Activated naive CD8-positive, alpha-beta T cell treated with anti-CD3 and anti-CD28 coated beads for 36 hours (primary cell): ENCODE measurements around the gene RHCE. TPM values are rescaled to one million over a fixed set of nuclear protein-coding genes. Genes with fewer than 3 reads are reported as not detected.
"Not testable (repeated sequence)": the region's sequence is repeated elsewhere in the genome, so short reads cannot be mapped to it uniquely, and the experiment has no call there.

Experiments used
- DNase-seq: peaks from one replicate; pipeline ENCODE4 v3.0.0; 2021
- H3K27ac Mint-ChIP-seq: one replicate; pipeline ENCODE4 v1.8.0; 2022; ENCODE audit warnings: mild to moderate bottlenecking, moderate library complexity, mixed read lengths
- H3K27me3 Mint-ChIP-seq: one replicate; pipeline ENCODE4 v1.8.0; 2022; ENCODE audit warnings: mild to moderate bottlenecking, mixed read lengths
- H3K36me3 Mint-ChIP-seq: one replicate; pipeline ENCODE4 v1.8.0; 2021; ENCODE audit warnings: mild to moderate bottlenecking, mixed read lengths
- H3K4me1 Mint-ChIP-seq: one replicate; pipeline ENCODE4 v1.8.0; 2021; ENCODE audit warnings: mixed read lengths
- H3K4me3 Mint-ChIP-seq: one replicate; pipeline ENCODE4 v1.8.0; 2022; ENCODE audit warnings: mild to moderate bottlenecking, moderate library complexity, mixed read lengths
- H3K9me3 Mint-ChIP-seq: one replicate; pipeline ENCODE4 v1.8.0; 2022; ENCODE audit warnings: mixed read lengths
- total RNA-seq, 2 experiments: library from RNA; stranded (reverse); gene quantifications; one replicate each; pipeline ENCODE4 v1.2.3, GENCODE V29; 2021

RHCE gene
- total RNA-seq: under 1 TPM; 0.29 to 0.32 TPM

- not testable (repeated sequence) for H3K36me3 Mint-ChIP-seq, DNase-seq, H3K4me1 Mint-ChIP-seq, H3K27ac Mint-ChIP-seq, H3K4me3 Mint-ChIP-seq, H3K9me3 Mint-ChIP-seq, H3K27me3 Mint-ChIP-seq
These were observed at the start of gene RHCE for GRCh38 chr1:25420715-25421114. RHCE (minus strand) TSS chr1:25420825; CDS start chr1:25420786, 39 bp downstream.

GRCh38 chr1:25469177-25469576 is 48.6 kb upstream of the RHCE start:
- Mint-ChIP-seq H3K9me3 (no peaks in the 10 kb centered on the region), H3K27ac (no peak overlapping the region), H3K4me1 (peaks cover 54% of the 10 kb centered on the region), H3K36me3 (peaks cover 28% of the 10 kb centered on the region), H3K4me3 (no peak overlapping the region), H3K27me3 (no peaks in the 10 kb centered on the region)
- no peak for DNase-seq

- H3K4me1 Mint-ChIP-seq: peaks cover 46% of the 10 kb centered on the region
- H3K4me3 Mint-ChIP-seq: no peak overlapping the region
- H3K27ac Mint-ChIP-seq: peak overlapping the region; percentile 6
- H3K27me3 Mint-ChIP-seq: no peaks in the 10 kb centered on the region
- no peaks in the 10 kb centered on the region for H3K9me3 Mint-ChIP-seq
- no peak for DNase-seq
- H3K36me3 Mint-ChIP-seq: peaks cover 28% of the 10 kb centered on the region
These were observed 47.4 kb upstream of the RHCE start for GRCh38 chr1:25468033-25468432.

GRCh38 chr1:25467616-25468015 is 47.0 kb upstream of the RHCE start:
- DNase-seq: no peak
- no peak overlapping the region for H3K27ac Mint-ChIP-seq
- no peaks in the 10 kb centered on the region for H3K9me3 Mint-ChIP-seq
- no peak overlapping the region for H3K4me3 Mint-ChIP-seq
- no peaks in the 10 kb centered on the region for H3K27me3 Mint-ChIP-seq
- H3K36me3 Mint-ChIP-seq: peaks cover 28% of the 10 kb centered on the region
- peaks cover 46% of the 10 kb centered on the region for H3K4me1 Mint-ChIP-seq

- Mint-ChIP-seq H3K27me3 (no peaks in the 10 kb centered on the region), H3K9me3 (no peaks in the 10 kb centered on the region), H3K4me1 (peaks cover 42% of the 10 kb centered on the region), H3K4me3 (no peak overlapping the region), H3K36me3 (peaks cover 28% of the 10 kb centered on the region), H3K27ac (peak overlapping the region; percentile 25)
- no peak for DNase-seq
These were observed 46.6 kb upstream of the RHCE start for GRCh38 chr1:25467193-25467592.

GRCh38 chr1:25462732-25463131 is 42.1 kb upstream of the RHCE start:
- H3K36me3 Mint-ChIP-seq: peaks cover 30% of the 10 kb centered on the region
- peaks cover 16% of the 10 kb centered on the region for H3K4me1 Mint-ChIP-seq
- H3K9me3 Mint-ChIP-seq: no peaks in the 10 kb centered on the region
- H3K27ac Mint-ChIP-seq: no peak overlapping the region
- no peak for DNase-seq
- no peaks in the 10 kb centered on the region for H3K27me3 Mint-ChIP-seq
- H3K4me3 Mint-ChIP-seq: no peak overlapping the region

GRCh38 chr1:25461849-25462248 is 41.2 kb upstream of the RHCE start:
- Mint-ChIP-seq H3K9me3 (no peaks in the 10 kb centered on the region), H3K4me1 (peaks cover 7% of the 10 kb centered on the region), H3K4me3 (no peak overlapping the region), H3K27me3 (no peaks in the 10 kb centered on the region), H3K27ac (no peak overlapping the region), H3K36me3 (peaks cover 31% of the 10 kb centered on the region)
- no peak for DNase-seq

GRCh38 chr1:25460816-25461215 is 40.2 kb upstream of the RHCE start:
- not testable (repeated sequence) for H3K9me3 Mint-ChIP-seq, H3K4me3 Mint-ChIP-seq, H3K27me3 Mint-ChIP-seq, H3K27ac Mint-ChIP-seq, H3K4me1 Mint-ChIP-seq, DNase-seq
- H3K36me3 Mint-ChIP-seq: peaks cover 33% of the 10 kb centered on the region

- Mint-ChIP-seq H3K4me3 (no peak overlapping the region), H3K27ac (no peak overlapping the region), H3K9me3 (no peaks in the 10 kb centered on the region), H3K4me1 (peaks cover 9% of the 10 kb centered on the region), H3K36me3 (peaks cover 29% of the 10 kb centered on the region), H3K27me3 (no peaks in the 10 kb centered on the region)
- DNase-seq: no peak
These were observed 39.4 kb upstream of the RHCE start for GRCh38 chr1:25460020-25460419.

GRCh38 chr1:25458541-25459298 is 38.1 kb upstream of the RHCE start:
- Mint-ChIP-seq H3K27ac (no peak overlapping the region), H3K27me3 (no peaks in the 10 kb centered on the region), H3K4me1 (peaks cover 5% of the 10 kb centered on the region), H3K9me3 (no peaks in the 10 kb centered on the region), H3K36me3 (peaks cover 33% of the 10 kb centered on the region), H3K4me3 (no peak overlapping the region)
- no peak for DNase-seq

GRCh38 chr1:25456502-25456901 is 35.9 kb upstream of the RHCE start:
- Mint-ChIP-seq H3K27ac (no peak overlapping the region), H3K4me3 (no peak overlapping the region)

GRCh38 chr1:25451908-25452307 is 31.3 kb upstream of the RHCE start:
- no peak overlapping the region for H3K4me3 Mint-ChIP-seq
- DNase-seq: no peak
- no peaks in the 10 kb centered on the region for H3K9me3 Mint-ChIP-seq
- peaks cover 16% of the 10 kb centered on the region for H3K4me1 Mint-ChIP-seq
- no peaks in the 10 kb centered on the region for H3K27me3 Mint-ChIP-seq
- peaks cover 18% of the 10 kb centered on the region for H3K36me3 Mint-ChIP-seq
- H3K27ac Mint-ChIP-seq: no peak overlapping the region

More at GRCh38 chr1:25456502-25456901, 35.9 kb upstream of the RHCE start:
- no peak for DNase-seq
- Mint-ChIP-seq H3K4me1 (peaks cover 5% of the 10 kb centered on the region), H3K36me3 (peaks cover 33% of the 10 kb centered on the region), H3K27me3 (no peaks in the 10 kb centered on the region), H3K9me3 (no peaks in the 10 kb centered on the region)

GRCh38 chr1:25450891-25451290 is 30.3 kb upstream of the RHCE start:
- no peak for DNase-seq
- Mint-ChIP-seq H3K9me3 (no peaks in the 10 kb centered on the region), H3K36me3 (peaks cover 10% of the 10 kb centered on the region), H3K4me1 (peaks cover 18% of the 10 kb centered on the region), H3K27ac (no peak overlapping the region), H3K27me3 (no peaks in the 10 kb centered on the region), H3K4me3 (no peak overlapping the region)

- no peak for DNase-seq
- no peak overlapping the region for H3K27ac Mint-ChIP-seq
- H3K4me3 Mint-ChIP-seq: no peak overlapping the region
- peaks cover 30% of the 10 kb centered on the region for H3K4me1 Mint-ChIP-seq
- H3K36me3 Mint-ChIP-seq: peaks cover 8% of the 10 kb centered on the region
- no peaks in the 10 kb centered on the region for H3K27me3 Mint-ChIP-seq
- H3K9me3 Mint-ChIP-seq: no peaks in the 10 kb centered on the region
These were observed 26.9 kb upstream of the RHCE start for GRCh38 chr1:25447547-25447946.

GRCh38 chr1:25445993-25446538 is 25.4 kb upstream of the RHCE start:
- no peak overlapping the region for H3K4me3 Mint-ChIP-seq
- peaks cover 8% of the 10 kb centered on the region for H3K36me3 Mint-ChIP-seq
- H3K4me1 Mint-ChIP-seq: peaks cover 41% of the 10 kb centered on the region
- H3K27me3 Mint-ChIP-seq: no peaks in the 10 kb centered on the region
- H3K27ac Mint-ChIP-seq: peak overlapping the region; percentile 21
- no peaks in the 10 kb centered on the region for H3K9me3 Mint-ChIP-seq
- DNase-seq: no peak

GRCh38 chr1:25444604-25445003 is 24.0 kb upstream of the RHCE start:
- not testable (repeated sequence) for H3K27me3 Mint-ChIP-seq, H3K27ac Mint-ChIP-seq, H3K36me3 Mint-ChIP-seq, DNase-seq, H3K9me3 Mint-ChIP-seq, H3K4me3 Mint-ChIP-seq
- H3K4me1 Mint-ChIP-seq: peaks cover 42% of the 10 kb centered on the region
